ENCODE measurements around the gene PRICKLE3. TPM values are rescaled to one million over a fixed set of nuclear protein-coding genes. Genes with fewer than 3 reads are reported as not detected.
A peak's percentile ranks its signal among the peaks of the same experiment; 100 is the strongest.

PRICKLE3 gene
- total and polyA plus RNA-seq, 2 of the 4 experiments (the other 2 are of a cell fraction), result 3.4 to 6.4 TPM

- H3K4ac ChIP-seq (ENCODE audit: low read depth, low read length), result peak within 1 kb of the TSS; percentile 77
- no peak within 1 kb of the TSS for H2BK15ac ChIP-seq (ENCODE audit: low read depth, low read length)
- peak within 1 kb of the TSS; percentile 76 for H2AK9ac ChIP-seq (replicated peaks; ENCODE audit: low read depth, low read length, poor library complexity)
- no peak within 1 kb of the TSS for H3K27ac ChIP-seq (ENCODE audit: insufficient read depth, low read length)
- TF ChIP-seq, protein P1, sequence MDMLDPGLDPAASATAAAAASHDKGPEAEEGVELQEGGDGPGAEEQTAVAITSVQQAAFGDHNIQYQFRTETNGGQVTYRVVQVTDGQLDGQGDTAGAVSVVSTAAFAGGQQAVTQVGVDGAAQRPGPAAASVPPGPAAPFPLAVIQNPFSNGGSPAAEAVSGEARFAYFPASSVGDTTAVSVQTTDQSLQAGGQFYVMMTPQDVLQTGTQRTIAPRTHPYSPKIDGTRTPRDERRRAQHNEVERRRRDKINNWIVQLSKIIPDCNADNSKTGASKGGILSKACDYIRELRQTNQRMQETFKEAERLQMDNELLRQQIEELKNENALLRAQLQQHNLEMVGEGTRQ (IDR thresholded peaks at IDR 0.05; ENCODE audit: low read depth, low read length), result no peak
- TF ChIP-seq, protein P2, sequence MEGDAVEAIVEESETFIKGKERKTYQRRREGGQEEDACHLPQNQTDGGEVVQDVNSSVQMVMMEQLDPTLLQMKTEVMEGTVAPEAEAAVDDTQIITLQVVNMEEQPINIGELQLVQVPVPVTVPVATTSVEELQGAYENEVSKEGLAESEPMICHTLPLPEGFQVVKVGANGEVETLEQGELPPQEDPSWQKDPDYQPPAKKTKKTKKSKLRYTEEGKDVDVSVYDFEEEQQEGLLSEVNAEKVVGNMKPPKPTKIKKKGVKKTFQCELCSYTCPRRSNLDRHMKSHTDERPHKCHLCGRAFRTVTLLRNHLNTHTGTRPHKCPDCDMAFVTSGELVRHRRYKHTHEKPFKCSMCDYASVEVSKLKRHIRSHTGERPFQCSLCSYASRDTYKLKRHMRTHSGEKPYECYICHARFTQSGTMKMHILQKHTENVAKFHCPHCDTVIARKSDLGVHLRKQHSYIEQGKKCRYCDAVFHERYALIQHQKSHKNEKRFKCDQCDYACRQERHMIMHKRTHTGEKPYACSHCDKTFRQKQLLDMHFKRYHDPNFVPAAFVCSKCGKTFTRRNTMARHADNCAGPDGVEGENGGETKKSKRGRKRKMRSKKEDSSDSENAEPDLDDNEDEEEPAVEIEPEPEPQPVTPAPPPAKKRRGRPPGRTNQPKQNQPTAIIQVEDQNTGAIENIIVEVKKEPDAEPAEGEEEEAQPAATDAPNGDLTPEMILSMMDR (conservative IDR thresholded peaks at IDR 0.05; ENCODE audit: low read depth, low read length), result no peak
- TF ChIP-seq MXI1 (IDR thresholded peaks at IDR 0.05; ENCODE audit: borderline replicate concordance, low read depth, low read length) (peak; percentile 80), MAZ (IDR thresholded peaks at IDR 0.05; ENCODE audit: borderline replicate concordance, low read depth, low read length) (peak; percentile 96), NFE2L2 (IDR thresholded peaks at IDR 0.05; ENCODE audit: low read depth, low read length) (no peak)
- BruUV-seq (replicated peaks), result no TSS peak
- dilution Hi-C loops (cut with HindIII; ENCODE audit: low sequenced_read_pairs, unreplicated experiment), result no loop called here
- DNase-seq (peak; percentile 82), ATAC-seq (ENCODE audit: low read depth) (peak; percentile 100)
- peak within 1 kb of the TSS; percentile 79 for H3K18ac ChIP-seq (ENCODE audit: low read depth, low read length)
- H3K9ac ChIP-seq (ENCODE audit: low read depth, low read length), result peak within 1 kb of the TSS; percentile 80
- peak within 1 kb of the TSS; percentile 89 for H4K5ac ChIP-seq (ENCODE audit: low read depth, low read length)
- peaks cover 9% of the 10 kb centered on the region; the same call in 1 of the 2 replicates for H3K27me3 ChIP-seq (ENCODE audit: control insufficient read depth, insufficient read depth, low read length)
- peak within 1 kb of the TSS; percentile 95 for H3K4me2 ChIP-seq (ENCODE audit: low read depth, low read length)
- no peaks in the 10 kb centered on the region for H3K79me1 ChIP-seq (ENCODE audit: low read depth in 1 of 2, low read length in 2 of 2)
- peak within 1 kb of the TSS; percentile 94 for H2AFZ ChIP-seq (replicated peaks; ENCODE audit: low read length, poor library complexity)
- POLR2A ChIA-PET (ENCODE audit: unreplicated experiment), result no interaction called here
- in situ Hi-C loops (cut with MboI; ENCODE audit: low sequenced_read_pairs), result no loop called here
- peak within 1 kb of the TSS; percentile 72 for H3K56ac ChIP-seq (ENCODE audit: extremely low read depth, insufficient read depth, low read length)
- H3K9me3 ChIP-seq (ENCODE audit: control insufficient read depth, insufficient read depth, low read length), result no peaks in the 10 kb centered on the region
- WGBS, 2 experiments (ENCODE audit: extremely low coverage in 2 of 2, insufficient read length in 1 of 2), result 22% methylated on average over 44 of the region's 61 CpGs; no CpG with 5 or more reads in 1 of the 2 experiments
- peak within 1 kb of the TSS; percentile 95 for H3K23ac ChIP-seq (ENCODE audit: low read depth, low read length)
- H2BK120ac ChIP-seq (ENCODE audit: low read depth, low read length), result no peak within 1 kb of the TSS
- peak within 1 kb of the TSS; percentile 87 for H3K14ac ChIP-seq (replicated peaks; ENCODE audit: low read depth, low read length)
- H3K9me1 ChIP-seq (ENCODE audit: insufficient read depth, low read length), result no peaks in the 10 kb centered on the region
- no peaks in the 10 kb centered on the region for H3K36me3 ChIP-seq (ENCODE audit: control insufficient read depth, insufficient read depth, low read length)
- H4K20me1 ChIP-seq (ENCODE audit: insufficient read depth, low read length), result no peaks in the 10 kb centered on the region
- intact Hi-C loops (cut with micrococcal nuclease), result no loop called here
- no peaks in the 10 kb centered on the region for H3K4me1 ChIP-seq (ENCODE audit: control insufficient read depth, insufficient read depth, low read length)
- 0 out of 2 replicates have a peak within 1 kb of the TSS, but pooled peaks have one; percentile 35 for H2BK20ac ChIP-seq (ENCODE audit: low read depth, low read length)
- no peak within 1 kb of the TSS for H4K91ac ChIP-seq (ENCODE audit: insufficient read depth, low read depth, low read length)
- H2BK5ac ChIP-seq (ENCODE audit: low read depth, low read length, poor library complexity, severe bottlenecking), result peak within 1 kb of the TSS; percentile 42
- H3K4me3 ChIP-seq (ENCODE audit: insufficient read depth, low read depth, low read length), result peak within 1 kb of the TSS; percentile 46
- no peak within 1 kb of the TSS for H2AK5ac ChIP-seq (ENCODE audit: low read depth, low read length)
- H4K8ac ChIP-seq (ENCODE audit: low read depth in 2 of 2, low read length in 2 of 2), result peak within 1 kb of the TSS; percentile 81 to 98
- CTCF ChIA-PET, result no interaction called here
These were observed 14.0 kb upstream of the PRICKLE3 start, which contains the start of gene SYP for GRCh38 chrX:49199906-49200771. TSS of gene SYP (minus strand) at chrX:49200193. CDS start at chrX:49200186, 7 bp downstream.
